T-helper 1 cell treated with Interleukin-12 subunit alpha and Interleukin-12 subunit beta and Interleukin-4 antibody, amounts not matched to agents 30 ng/mL and 1 ng/mL, for 36 hours (primary cell): ENCODE measurements around the gene STK17B. TPM values are rescaled to one million over a fixed set of nuclear protein-coding genes. Genes with fewer than 3 reads are reported as not detected.
"Not testable (repeated sequence)": the region's sequence is repeated elsewhere in the genome, so short reads cannot be mapped to it uniquely, and the experiment has no call there.

ENCODE experiments used
- intact Hi-C: fragments of 100-400 bp; cut with micrococcal nuclease; formaldehyde crosslinking; loops from one replicate; pipeline ENCODE4 v1.15.1; 2024
- total RNA-seq: library from RNA; stranded (reverse); gene quantifications from 2 replicates; pipeline ENCODE4 v1.2.3, GENCODE V29; 2022

STK17B gene
- total RNA-seq, 1 donor from 2014 or later, result 419 TPM

- intact Hi-C loops, result no loop called here
Observed at GRCh38 chr2:196125596-196125995, 45.8 kb downstream of the STK17B start.

GRCh38 chr2:196123679-196124373, 47.6 kb downstream of the STK17B start:
- intact Hi-C loops, result no loop called here

GRCh38 chr2:196119926-196120325, 51.5 kb downstream of the STK17B start:
- intact Hi-C loops, result no loop called here

- intact Hi-C loops, result no loop called here
Observed at GRCh38 chr2:196117214-196117705, 54.1 kb downstream of the STK17B start.

GRCh38 chr2:196113061-196113974, 58.1 kb downstream of the STK17B start:
- intact Hi-C loops, result no loop called here

GRCh38 chr2:196112418-196113034, 58.9 kb downstream of the STK17B start:
- intact Hi-C loops, result no loop called here

GRCh38 chr2:196108604-196109003, 62.8 kb downstream of the STK17B start:
- intact Hi-C loops, result no loop called here

- intact Hi-C loops, result no loop called here
Observed at GRCh38 chr2:196105951-196106350, 65.4 kb downstream of the STK17B start.

- intact Hi-C loops, result no loop called here
Observed at GRCh38 chr2:196104066-196104465, 67.3 kb downstream of the STK17B start.

- intact Hi-C loops, result no loop called here
Observed at GRCh38 chr2:196103626-196104025, 67.8 kb downstream of the STK17B start.

GRCh38 chr2:196101325-196101991, 69.9 kb downstream of the STK17B start:
- intact Hi-C loops, result no loop called here

GRCh38 chr2:196099916-196100315, 71.5 kb downstream of the STK17B start:
- intact Hi-C loops, result no loop called here

GRCh38 chr2:196097864-196098660, 73.3 kb downstream of the STK17B start:
- intact Hi-C loops, result no loop called here

GRCh38 chr2:196096982-196097745, 74.2 kb downstream of the STK17B start:
- intact Hi-C loops, result no loop called here

GRCh38 chr2:196096264-196096663, 75.1 kb downstream of the STK17B start:
- intact Hi-C loops, result no loop called here

- intact Hi-C loops, result not testable (repeated sequence)
Observed at GRCh38 chr2:196089448-196089847, 81.9 kb downstream of the STK17B start.

GRCh38 chr2:196088203-196088602, 83.2 kb downstream of the STK17B start:
- intact Hi-C loops, result no loop called here

GRCh38 chr2:196086517-196087368, 84.6 kb downstream of the STK17B start:
- intact Hi-C loops, result no loop called here

GRCh38 chr2:196083601-196084000, 87.8 kb downstream of the STK17B start:
- intact Hi-C loops, result no loop called here
